Activated T-cell treated with anti-CD3 and anti-CD28 coated beads for 1 hour (primary cell): ENCODE data around the gene EP400.

Source experiments
- DNase-seq: peaks from one replicate; pipeline ENCODE4 v3.0.0-alpha.2; 2020; ENCODE audit warnings: low read depth

EP400 gene, protein sequence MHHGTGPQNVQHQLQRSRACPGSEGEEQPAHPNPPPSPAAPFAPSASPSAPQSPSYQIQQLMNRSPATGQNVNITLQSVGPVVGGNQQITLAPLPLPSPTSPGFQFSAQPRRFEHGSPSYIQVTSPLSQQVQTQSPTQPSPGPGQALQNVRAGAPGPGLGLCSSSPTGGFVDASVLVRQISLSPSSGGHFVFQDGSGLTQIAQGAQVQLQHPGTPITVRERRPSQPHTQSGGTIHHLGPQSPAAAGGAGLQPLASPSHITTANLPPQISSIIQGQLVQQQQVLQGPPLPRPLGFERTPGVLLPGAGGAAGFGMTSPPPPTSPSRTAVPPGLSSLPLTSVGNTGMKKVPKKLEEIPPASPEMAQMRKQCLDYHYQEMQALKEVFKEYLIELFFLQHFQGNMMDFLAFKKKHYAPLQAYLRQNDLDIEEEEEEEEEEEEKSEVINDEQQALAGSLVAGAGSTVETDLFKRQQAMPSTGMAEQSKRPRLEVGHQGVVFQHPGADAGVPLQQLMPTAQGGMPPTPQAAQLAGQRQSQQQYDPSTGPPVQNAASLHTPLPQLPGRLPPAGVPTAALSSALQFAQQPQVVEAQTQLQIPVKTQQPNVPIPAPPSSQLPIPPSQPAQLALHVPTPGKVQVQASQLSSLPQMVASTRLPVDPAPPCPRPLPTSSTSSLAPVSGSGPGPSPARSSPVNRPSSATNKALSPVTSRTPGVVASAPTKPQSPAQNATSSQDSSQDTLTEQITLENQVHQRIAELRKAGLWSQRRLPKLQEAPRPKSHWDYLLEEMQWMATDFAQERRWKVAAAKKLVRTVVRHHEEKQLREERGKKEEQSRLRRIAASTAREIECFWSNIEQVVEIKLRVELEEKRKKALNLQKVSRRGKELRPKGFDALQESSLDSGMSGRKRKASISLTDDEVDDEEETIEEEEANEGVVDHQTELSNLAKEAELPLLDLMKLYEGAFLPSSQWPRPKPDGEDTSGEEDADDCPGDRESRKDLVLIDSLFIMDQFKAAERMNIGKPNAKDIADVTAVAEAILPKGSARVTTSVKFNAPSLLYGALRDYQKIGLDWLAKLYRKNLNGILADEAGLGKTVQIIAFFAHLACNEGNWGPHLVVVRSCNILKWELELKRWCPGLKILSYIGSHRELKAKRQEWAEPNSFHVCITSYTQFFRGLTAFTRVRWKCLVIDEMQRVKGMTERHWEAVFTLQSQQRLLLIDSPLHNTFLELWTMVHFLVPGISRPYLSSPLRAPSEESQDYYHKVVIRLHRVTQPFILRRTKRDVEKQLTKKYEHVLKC (N-terminal part only)

DNA sequence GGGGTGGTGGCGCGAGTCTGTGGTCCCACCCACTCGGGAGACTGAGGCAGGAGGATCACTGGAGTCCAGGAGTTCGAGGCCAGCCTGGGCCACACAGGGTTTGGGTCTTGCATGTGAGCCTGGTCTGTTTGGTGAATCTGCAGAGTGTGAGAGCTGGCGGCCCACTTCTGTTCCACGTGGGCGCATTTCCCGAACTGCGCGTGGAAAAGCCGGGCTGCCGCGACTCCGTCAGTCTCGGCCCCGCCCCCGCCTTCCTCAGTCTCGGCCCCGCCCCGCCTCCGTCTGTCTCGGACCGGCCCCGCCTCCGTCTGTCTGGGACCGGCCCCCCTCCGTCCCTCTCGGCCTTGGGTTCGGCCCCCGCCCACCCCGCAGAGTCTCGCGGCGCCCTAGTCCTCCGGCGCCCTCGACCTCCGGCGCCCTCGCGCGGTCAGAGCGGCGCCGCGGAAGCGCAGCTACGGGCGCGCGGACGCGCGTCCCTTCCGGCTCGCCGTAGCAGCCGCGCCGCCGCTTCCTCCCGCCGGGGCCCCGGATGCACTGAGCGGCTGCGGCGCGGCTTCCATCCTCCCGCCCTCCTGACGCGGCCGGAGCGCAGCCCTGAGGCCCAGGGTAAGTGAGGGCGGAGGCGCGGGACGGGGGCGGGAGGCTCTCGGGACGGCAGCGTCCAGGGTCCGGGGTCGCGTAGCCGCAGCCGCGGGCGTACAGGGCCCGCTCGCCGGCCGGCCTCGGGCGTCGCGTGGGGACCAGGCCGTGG lies at the start of gene EP400:
TSS of gene EP400 (plus strand) at position 512 of the 751 bp plus-strand sequence. CDS start 10,678 bp downstream, outside the sequence.
- DNase-seq: peak; percentile 94

DNA sequence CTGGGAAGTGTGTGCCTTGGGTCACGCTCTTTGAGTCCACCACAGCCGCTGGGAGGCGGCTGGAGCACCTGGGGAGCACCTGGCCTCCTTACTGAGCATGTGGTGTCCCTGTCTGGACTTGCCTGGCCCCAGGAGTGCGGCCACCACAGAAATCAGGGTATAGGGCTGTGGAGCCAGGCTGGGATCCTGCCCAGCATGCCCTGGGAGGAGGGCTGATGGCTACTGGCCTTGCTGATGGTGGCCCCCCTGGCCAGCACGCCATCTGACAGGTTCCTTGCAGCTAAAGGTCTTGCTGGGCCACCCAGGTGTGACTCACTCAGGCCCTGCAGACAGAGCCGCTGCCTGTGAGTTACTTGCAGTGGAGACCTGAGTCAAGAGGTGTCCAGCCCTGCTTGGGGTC lies 49.3 kb upstream of the EP400 start:
- DNase-seq: no peak

DNA sequence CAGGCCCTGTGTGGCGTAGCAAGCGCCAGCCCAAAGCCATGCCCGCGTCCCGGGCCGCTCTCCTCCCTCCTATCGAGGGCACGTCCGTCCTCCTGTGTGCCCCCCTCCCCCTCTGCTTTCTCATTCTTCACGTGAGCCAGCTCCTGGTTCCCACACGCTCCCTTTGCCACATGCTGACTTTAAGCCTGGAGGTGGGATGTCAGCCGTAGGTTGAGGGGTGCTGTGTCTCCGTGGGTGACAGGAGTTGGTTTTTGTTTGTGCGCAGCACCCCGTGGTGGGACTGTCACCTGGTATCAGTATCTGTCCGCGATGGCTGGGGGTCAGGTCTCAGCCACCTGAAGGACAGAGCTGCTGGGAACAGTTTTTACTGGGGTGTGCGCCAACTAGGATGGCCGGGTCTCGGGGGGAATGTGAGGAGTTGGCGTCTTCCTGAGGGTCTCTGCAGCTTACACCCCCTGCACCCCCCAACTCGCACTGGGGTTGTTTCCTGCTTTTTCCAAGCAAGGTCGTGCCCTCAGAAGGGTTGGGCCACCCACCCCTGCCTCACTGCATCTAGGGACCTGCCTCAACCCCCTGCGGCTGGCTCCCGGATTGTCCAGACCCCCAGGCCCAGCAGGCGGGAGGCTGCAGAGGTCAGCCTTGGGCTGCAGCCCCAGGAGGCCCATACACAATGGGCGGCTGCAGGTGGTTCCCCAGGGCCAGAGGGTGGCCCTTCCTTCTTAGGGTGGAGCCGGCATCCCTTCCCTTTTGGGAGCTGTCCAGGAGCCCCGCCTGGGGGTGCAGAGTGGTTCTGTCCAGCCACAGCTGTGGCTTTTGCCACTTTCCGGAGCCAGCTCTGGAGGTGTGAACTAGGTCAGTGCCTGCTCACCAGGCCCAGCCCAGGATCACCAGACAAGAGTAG lies 48.1 kb upstream of the EP400 start:
- no peak for DNase-seq

DNA sequence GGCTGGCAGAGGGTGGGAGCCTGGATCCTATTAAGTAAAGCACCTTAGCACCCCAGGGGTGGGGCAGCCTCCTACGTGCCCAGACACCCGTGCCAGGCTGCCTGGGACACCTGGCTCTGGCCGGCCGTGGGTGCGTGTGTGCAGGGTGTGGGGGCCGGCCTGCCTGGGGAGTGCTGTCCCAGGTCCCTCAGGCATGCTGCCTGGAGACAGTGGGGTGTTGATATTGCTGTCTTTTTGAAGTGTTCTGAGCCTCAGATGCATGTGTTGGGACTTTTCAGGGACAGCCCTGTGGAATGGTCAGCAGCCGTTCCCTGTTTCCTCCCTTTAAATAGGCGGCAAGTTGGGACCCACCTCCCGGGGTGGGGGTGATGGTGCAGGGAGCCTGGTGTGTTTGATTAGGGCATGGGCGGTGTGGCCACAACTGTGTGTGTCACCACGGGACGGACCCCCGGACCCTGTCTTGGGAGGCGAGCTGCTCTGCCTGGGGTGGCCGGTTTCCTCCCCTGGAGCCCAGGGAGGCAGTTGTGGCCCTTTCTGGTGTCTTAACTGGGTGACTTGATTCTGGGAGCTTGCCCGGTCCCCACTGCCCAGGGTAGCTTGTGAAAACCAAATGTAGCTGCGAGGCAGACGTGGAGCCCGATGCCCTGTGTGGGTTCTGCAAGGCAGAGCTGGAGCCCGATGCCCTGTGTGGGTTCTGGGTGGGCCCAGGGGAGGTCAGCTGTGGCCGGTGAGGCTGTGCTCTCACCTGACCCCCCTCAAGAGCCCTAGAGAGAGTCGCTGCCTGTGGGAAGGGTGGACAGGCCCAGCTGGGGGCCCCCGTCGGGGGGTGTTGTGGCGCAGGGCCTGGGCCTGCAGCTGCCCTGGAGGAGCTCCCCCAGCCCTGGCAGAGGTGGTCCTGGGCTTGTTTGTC lies 47.2 kb upstream of the EP400 start:
- DNase-seq: no peak

DNA sequence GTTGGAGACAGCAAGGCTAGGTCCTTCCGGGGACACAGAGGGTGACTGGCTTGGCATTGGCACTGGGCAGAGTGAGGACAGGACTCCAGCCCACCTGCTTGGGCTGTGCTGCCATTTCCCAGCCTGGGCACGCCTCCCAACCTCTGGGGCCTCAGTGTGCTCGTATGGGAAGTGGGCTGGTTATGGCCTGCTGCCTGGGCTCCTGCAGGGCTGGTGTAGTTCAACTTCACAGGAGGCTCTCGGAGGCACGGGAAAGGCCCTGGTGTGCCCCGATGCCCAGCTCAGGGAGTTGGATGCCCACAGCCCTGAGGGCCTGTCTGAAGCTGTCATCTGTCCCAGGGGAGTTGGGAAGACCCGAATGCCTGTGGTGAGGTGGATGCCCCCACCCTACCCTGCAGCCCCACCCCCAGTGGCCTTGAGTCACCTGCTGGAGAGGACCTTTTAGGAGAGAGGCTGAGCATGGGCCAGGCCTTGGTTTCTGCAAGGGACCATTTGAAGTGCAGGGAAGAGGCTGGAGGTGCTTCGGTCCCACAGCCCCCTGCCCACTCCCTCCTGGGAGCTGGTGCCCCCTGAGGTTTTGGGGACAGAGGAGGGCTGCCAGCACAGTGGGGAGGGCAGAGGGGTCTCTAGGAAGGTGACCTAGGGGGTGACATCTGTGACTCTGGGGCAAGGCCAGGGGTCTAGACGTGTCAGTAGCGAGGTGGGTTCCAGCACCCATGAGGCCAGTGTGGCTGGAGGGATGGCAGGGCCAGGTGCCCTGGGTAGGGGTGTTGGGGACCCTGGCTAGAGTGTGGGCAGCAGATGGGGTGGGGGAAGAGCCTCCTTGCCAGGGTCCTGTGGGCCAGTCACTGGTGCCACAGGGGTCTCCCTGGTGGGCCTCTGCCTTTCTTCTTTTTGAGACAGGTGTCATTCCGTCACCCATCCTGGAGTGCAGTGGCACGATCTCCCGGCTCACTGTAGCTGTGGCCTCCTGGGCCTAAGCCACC lies 46.2 kb upstream of the EP400 start:
- no peak for DNase-seq

DNA sequence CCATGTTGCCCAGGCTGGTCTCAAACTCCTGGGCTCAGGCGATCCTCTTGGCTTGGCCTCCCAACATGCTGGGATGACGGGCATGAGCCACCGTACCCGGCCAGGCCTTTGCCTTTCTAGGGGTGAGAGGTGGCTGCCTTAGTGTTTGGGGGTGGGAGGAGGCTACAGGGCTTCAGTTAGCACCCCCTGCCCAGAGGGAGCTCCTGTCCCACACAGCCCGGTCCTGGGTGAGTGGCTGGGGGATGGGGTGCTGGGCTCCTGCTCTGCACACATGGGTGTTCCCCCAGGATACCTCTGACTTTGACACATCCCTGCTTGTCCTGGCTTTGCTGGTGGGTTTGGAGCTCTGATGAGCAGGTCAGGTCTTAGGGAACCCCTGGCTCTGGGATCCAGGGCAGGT lies 45.4 kb upstream of the EP400 start:
- no peak for DNase-seq

DNA sequence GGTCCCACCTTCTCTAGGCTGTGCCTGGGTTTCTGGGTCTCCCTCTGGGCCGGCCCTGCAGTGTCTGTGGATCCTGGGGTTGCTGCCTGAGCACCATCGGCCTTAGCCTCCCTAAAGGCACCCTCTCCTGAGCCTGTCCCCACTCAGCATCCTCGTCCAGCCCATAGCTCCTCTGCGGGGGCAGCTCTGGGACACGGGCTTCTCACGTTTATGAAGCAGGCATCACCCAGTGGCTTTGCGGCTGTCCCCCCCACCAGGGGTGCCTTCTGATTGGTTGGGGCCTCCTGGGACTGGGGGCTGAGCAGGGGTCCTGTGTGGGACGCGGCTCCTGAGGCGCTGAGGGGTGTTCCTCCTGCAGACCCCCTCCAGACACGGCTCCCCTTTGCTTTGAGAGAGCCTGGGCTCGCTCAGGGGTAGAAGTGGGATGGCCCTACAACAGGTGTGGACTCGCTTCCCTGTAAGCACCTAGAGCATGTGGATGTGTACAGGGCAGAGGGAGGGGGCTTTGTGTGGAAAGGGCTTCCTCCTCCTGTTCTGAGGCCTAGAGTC lies 44.6 kb upstream of the EP400 start:
- no peak for DNase-seq

DNA sequence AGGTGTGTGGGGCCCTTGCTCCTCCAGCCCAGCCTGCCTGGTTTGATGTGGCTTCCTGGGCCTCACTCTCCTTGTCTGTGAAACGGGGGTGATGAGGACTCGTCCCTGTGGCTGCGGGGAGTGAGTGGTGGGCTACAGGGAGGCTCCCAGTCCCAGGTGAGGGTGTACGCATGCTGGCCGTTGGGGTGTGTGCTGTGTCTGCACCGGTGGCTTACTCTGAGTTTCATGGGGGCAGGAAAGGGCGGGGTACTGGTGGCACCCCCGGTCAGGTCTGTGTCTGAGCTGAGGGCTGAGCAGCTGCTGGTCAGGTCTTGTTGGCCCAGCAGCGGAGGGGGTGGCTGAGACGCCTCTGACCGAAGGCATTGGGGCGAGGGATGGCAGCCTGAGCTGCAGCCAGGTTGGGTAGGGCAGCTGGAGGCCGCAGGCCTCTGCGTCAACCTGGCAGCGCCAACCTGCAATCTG lies 44.1 kb upstream of the EP400 start:
- no peak for DNase-seq

DNA sequence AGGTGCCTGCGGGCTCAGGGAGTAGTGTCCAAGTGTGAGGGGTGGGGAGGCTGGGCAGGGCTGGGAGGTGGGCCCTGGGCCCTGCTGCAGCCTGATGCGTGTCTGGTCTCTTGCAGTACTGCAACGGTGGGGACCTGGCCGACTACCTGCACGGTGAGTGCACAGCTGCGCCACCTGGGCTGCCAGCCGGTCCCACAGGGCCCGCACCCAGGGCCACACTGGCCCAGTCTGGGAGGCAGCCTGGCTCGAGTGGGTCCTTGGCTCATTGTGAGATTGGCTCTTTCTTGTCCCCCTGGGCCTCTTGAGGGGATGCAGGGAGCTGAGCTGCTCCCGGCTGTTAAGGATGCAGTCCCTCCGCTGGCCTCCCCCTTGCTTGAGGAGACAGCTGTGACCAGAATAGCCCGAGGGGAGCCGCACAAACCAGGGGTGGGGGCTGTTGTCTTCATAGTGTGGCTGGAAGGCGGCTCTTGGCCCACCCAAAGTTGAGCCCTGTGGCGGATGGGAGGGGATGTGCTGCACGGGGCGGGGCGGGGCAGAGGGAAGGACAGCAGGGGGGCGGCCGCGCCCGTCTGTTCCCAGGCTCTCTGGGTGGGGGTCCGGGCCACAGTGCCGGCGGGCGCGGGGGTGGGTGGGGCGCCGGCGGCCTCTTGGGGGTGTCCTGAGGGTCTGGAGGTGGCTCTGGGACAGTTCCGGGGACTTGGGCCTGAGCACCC lies 42.2 kb upstream of the EP400 start:
- DNase-seq: no peak

DNA sequence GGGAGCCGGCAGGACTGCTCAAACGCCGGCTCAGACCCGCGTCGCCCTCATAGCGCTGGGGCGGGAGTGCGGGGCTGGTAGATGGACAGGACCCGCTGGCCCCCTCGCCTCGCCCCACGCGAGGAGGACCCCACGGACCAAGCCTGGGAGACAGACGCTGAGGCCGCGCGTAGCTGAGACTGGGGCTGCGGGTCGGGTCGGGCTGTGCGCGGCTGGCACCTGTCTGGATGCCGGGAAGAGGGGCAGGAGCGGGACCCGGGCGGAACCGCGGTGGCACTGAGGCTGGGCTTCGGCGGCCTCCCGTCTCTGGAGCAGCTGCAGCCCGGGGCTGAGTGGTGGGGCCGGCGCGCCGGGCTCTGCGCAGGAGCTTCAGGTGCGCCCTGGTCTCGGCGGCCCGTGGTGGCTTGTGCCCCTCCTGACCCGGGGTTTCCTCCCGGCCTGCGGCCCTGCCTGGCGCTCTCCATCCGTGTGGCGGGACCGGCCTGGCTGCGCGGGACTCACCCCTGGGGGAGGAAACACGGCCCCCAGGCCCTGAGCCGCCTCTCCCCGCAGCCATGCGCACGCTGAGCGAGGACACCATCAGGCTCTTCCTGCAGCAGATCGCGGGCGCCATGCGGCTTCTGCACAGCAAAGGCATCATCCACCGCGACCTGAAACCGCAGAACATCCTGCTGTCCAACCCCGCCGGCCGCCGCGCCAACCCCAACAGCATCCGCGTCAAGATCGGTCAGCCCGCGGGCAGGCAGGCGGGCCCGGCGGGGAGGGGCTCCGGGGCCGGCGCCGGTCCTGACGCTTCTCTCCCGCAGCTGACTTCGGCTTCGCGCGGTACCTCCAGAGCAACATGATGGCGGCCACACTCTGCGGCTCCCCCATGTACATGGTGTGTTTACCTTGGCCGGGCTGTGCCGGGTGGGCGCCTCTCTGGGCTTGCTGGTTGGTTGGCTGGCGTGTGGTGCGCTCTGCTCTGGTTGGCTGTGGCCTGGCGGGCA lies 41.4 kb upstream of the EP400 start:
- DNase-seq: no peak

DNA sequence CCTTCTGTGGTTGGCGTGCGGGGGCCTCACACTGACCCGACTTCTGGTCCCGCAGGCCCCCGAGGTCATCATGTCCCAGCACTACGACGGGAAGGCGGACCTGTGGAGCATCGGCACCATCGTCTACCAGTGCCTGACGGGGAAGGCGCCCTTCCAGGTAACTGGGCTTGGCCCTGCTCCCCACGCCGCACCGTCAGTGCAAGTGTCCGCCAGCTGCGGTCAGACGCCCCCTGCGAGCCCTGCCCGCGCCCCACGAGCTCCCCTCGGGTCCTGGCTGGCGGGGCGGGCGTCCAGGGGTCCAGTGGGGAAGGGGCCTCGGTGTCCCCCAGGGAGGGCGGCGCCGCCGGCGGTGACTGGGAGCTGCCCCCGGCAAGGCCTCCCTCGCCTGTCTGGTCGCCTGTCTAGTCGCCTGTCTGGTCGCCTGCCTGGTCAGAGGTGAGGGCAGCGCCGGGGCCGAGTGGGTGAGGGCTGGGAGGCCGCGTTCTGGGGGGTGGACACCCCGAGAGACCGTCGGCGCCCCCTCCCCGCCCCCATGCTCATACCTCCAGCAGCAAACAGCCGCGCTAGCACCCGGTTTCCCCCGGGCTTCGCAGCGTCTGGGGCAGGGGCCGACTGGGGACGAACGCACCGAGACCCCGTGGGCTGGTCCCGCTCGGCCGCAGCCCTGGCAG lies 40.5 kb upstream of the EP400 start:
- DNase-seq: no peak

DNA sequence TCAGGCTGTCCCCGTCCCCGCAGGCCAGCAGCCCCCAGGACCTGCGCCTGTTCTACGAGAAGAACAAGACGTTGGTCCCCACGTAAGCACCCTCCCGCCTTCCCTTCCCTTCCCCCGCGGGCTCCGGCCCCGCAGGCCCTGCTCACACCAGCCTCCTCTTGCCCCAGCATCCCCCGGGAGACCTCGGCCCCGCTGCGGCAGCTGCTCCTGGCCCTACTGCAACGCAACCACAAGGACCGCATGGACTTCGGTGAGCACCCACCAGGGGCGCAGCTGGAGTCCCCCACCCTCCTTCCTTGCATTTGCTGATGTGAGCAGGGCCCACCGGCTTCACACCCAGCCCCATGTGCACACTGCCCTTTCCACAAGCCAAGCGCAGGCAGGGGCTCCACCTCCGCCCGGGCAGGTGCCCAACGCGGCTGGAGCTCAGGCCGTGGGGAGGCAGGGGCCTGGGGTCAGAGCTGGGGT lies 40.0 kb upstream of the EP400 start:
- DNase-seq: no peak

DNA sequence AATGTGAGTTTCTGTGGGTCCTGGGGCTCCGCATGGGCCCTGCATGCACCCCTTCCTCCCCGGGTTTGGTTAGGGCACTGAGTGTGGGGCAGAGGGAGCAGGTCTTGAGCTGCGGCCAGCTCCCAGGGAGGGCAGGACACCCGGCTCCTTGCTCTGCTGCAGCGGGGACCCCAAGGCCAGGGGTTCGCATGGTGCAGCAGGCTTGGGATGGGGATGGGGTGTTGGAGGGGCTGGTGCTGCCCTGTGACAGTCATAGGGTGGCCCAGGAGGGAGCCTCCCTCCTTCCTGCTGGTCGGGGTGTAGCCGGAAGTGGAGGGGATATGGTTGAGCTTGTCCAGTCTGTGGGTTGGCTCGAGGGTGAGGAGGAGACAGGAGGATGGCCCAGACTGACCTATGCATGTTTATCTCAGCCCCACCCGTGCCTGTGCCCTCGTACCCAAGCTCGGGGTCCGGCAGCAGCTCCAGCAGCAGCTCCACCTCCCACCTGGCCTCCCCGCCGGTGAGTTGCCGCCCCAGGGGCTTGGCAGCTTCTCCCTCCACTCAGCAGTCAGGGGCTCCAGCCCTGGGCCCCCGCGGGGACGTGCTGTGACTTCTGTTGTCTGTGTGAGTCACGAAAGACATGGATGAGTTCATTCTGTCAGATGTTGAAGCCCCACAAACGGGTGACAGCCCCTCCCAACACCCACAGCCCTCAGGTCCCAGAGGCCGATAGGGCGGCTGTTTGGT lies 39.3 kb upstream of the EP400 start:
- no peak for DNase-seq

DNA sequence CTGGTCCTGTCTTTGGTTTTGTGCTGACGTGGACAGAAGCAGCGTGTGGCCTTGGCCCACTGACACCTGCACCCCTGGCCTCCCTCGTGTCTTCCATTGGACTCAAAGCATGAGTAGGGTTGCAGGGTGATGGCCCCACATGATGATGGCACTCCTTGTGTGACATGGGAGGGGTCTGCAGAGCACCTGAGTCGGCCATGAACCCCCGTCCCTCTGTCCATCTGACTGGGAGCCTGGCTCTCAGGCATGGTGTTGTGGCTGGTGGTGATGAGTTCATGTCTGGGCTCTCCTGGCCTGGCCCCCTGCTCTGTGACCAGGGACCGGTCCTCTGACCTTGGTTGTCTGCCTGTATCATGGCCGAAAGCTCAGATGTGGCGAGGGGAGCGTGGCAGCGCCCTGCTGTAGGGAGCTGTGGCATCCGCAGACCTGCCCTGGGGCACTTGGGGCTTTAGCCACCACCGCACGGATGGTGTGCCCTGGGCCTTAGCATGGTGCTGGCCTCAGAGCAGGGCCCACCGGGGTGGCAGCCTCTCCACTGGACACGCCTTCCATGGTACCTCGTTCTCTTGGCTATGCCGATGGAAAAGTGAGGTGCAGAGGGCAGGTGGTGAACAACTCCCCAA lies 38.6 kb upstream of the EP400 start:
- no peak for DNase-seq
